Measurements from ENCODE around the gene OSCAR.

GRCh38 chr19:54107876-54108490 lies 7.4 kb upstream of the OSCAR start:
- no peak for TF ChIP-seq CTCF (IDR thresholded peaks at IDR 0.05)
- no peak for TF ChIP-seq EP300 (IDR thresholded peaks at IDR 0.05)
